ENCODE results near the gene RPA4.

- TF ChIP-seq EZH2 (IDR thresholded peaks at IDR 0.05): no peak
- TF ChIP-seq POLR2AphosphoS5 (IDR thresholded peaks at IDR 0.05; ENCODE audit: borderline replicate concordance, low read depth, low read length): no peak
- TF ChIP-seq FOXP2 (optimal IDR thresholded peaks at IDR 0.05; ENCODE audit: control extremely low read depth, extremely low read length, insufficient read depth): no peak
Observed at GRCh38 chrX:96835660-96836289, 47.9 kb upstream of the RPA4 start.

All from SK-N-MC (cell line).